Fibroblast of pulmonary artery (primary cell): Measurements from ENCODE around the gene CLIC6.
A peak's percentile ranks its signal among the peaks of the same experiment; 100 is the strongest.

Source experiments
- DNase-seq: peaks from one replicate; pipeline ENCODE4 v3.0.0-alpha.2; 2010; ENCODE audit warnings: low read depth
- H3K4me3 ChIP-seq: replicated peaks from 2 replicates; pipeline ENCODE4 v1.5.1; 2011; ENCODE audit warnings: low read depth, mild to moderate bottlenecking, control low read depth, low read length, moderate library complexity
- CTCF ChIP-seq: IDR thresholded peaks from 2 replicates; pipeline ENCODE4 v1.5.1; 2011; ENCODE audit warnings: mild to moderate bottlenecking, control low read depth, low read length, inconsistent platforms; ENCODE audit errors: missing control alignments

Gene CLIC6

GRCh38 chr21:34690793-34691175 lies 22.0 kb downstream of the CLIC6 start:
- no peak for DNase-seq
- TF ChIP-seq CTCF: no peak
- no peak overlapping the region for H3K4me3 ChIP-seq

- no peak overlapping the region for H3K4me3 ChIP-seq
- no peak for TF ChIP-seq CTCF
- no peak for DNase-seq
These were observed 22.7 kb downstream of the CLIC6 start for GRCh38 chr21:34691390-34692032.

GRCh38 chr21:34692458-34693020 lies 23.7 kb downstream of the CLIC6 start:
- H3K4me3 ChIP-seq: no peak overlapping the region
- no peak for DNase-seq
- no peak for TF ChIP-seq CTCF

GRCh38 chr21:34693192-34693810 lies 24.5 kb downstream of the CLIC6 start:
- peak; percentile 86 for TF ChIP-seq CTCF
- no peak overlapping the region for H3K4me3 ChIP-seq
- peak; percentile 83 for DNase-seq

GRCh38 chr21:34695434-34695833 lies 26.6 kb downstream of the CLIC6 start:
- no peak for TF ChIP-seq CTCF
- DNase-seq: no peak
- H3K4me3 ChIP-seq: no peak overlapping the region

GRCh38 chr21:34696121-34696520 lies 27.3 kb downstream of the CLIC6 start:
- DNase-seq: no peak
- no peak for TF ChIP-seq CTCF
- H3K4me3 ChIP-seq: no peak overlapping the region
